ENCODE measurements around the gene PHEX.

PHEX gene

GRCh38 chrX:22032084-22032483 is at the start of gene PHEX:
PHEX (plus strand) TSS chrX:22032325; CDS start chrX:22033006, 681 bp downstream.
- Mint-ChIP-seq H3K9me3 (no peaks in the 10 kb centered on the region), H3K4me1 (no peaks in the 10 kb centered on the region), H3K27ac (no peak within 1 kb of the TSS), H3K36me3 (no peaks in the 10 kb centered on the region), H3K4me3 (no peak within 1 kb of the TSS)
- ATAC-seq, result no peak
- no peak for DNase-seq (ENCODE audit: low spot score in 2 of 2)

- ATAC-seq (peak; percentile 86), DNase-seq (ENCODE audit: low spot score in 2 of 2) (peak; percentile 27 to 74)
- H3K27ac Mint-ChIP-seq, result no peak overlapping the region
- H3K4me3 Mint-ChIP-seq, result no peak overlapping the region
- peaks cover 9% of the 10 kb centered on the region for H3K4me1 Mint-ChIP-seq
- H3K9me3 Mint-ChIP-seq, result no peaks in the 10 kb centered on the region
- peaks cover 67% of the 10 kb centered on the region for H3K36me3 Mint-ChIP-seq
Measured at GRCh38 chrX:21985332-21985777, 46.8 kb upstream of the PHEX start.

- Mint-ChIP-seq H3K4me3 (no peak overlapping the region), H3K27ac (no peak overlapping the region), H3K9me3 (no peaks in the 10 kb centered on the region), H3K36me3 (peaks cover 77% of the 10 kb centered on the region), H3K4me1 (peaks cover 13% of the 10 kb centered on the region)
- ATAC-seq, result no peak
- no peak for DNase-seq (ENCODE audit: low spot score in 2 of 2)
Measured at GRCh38 chrX:21986596-21986995, 45.5 kb upstream of the PHEX start.

- peak; percentile 78 for ATAC-seq
- Mint-ChIP-seq H3K36me3 (peaks cover 86% of the 10 kb centered on the region), H3K27ac (peak overlapping the region; percentile 54), H3K9me3 (no peaks in the 10 kb centered on the region), H3K4me1 (peaks cover 13% of the 10 kb centered on the region), H3K4me3 (no peak overlapping the region)
- DNase-seq (ENCODE audit: low spot score in 2 of 2), result no peak
Measured at GRCh38 chrX:21989384-21989783, 42.7 kb upstream of the PHEX start.

- Mint-ChIP-seq H3K36me3 (peaks cover 88% of the 10 kb centered on the region), H3K27ac (no peak overlapping the region), H3K9me3 (no peaks in the 10 kb centered on the region), H3K4me3 (no peak overlapping the region), H3K4me1 (peaks cover 13% of the 10 kb centered on the region)
- ATAC-seq (peak; percentile 55), DNase-seq (ENCODE audit: low spot score in 2 of 2) (no peak)
Measured at GRCh38 chrX:21990832-21991231, 41.3 kb upstream of the PHEX start.

GRCh38 chrX:21991504-21991903 is 40.6 kb upstream of the PHEX start:
- H3K36me3 Mint-ChIP-seq, result peaks cover 85% of the 10 kb centered on the region
- H3K9me3 Mint-ChIP-seq, result no peaks in the 10 kb centered on the region
- no peak overlapping the region for H3K27ac Mint-ChIP-seq
- no peak for DNase-seq (ENCODE audit: low spot score in 2 of 2)
- no peak overlapping the region for H3K4me3 Mint-ChIP-seq
- peaks cover 19% of the 10 kb centered on the region for H3K4me1 Mint-ChIP-seq
- no peak for ATAC-seq

- Mint-ChIP-seq H3K4me1 (peaks cover 23% of the 10 kb centered on the region), H3K4me3 (no peak overlapping the region)
- no peak for ATAC-seq
Measured at GRCh38 chrX:21993265-21993664, 38.9 kb upstream of the PHEX start.

GRCh38 chrX:21996872-21997455 is 35.2 kb upstream of the PHEX start:
- peak overlapping the region; percentile 32 for H3K27ac Mint-ChIP-seq
- H3K4me1 Mint-ChIP-seq, result peaks cover 10% of the 10 kb centered on the region
- H3K36me3 Mint-ChIP-seq, result peaks cover 40% of the 10 kb centered on the region
- peak; percentile 40 for ATAC-seq
- no peak overlapping the region for H3K4me3 Mint-ChIP-seq
- no peak for DNase-seq (ENCODE audit: low spot score in 2 of 2)
- H3K9me3 Mint-ChIP-seq, result no peaks in the 10 kb centered on the region

More at GRCh38 chrX:21993265-21993664, 38.9 kb upstream of the PHEX start:
- no peak for DNase-seq (ENCODE audit: low spot score in 2 of 2)
- no peaks in the 10 kb centered on the region for H3K9me3 Mint-ChIP-seq
- H3K27ac Mint-ChIP-seq, result no peak overlapping the region
- peaks cover 69% of the 10 kb centered on the region for H3K36me3 Mint-ChIP-seq

- ATAC-seq (no peak), DNase-seq (ENCODE audit: low spot score in 2 of 2) (no peak)
- Mint-ChIP-seq H3K4me3 (no peak overlapping the region), H3K36me3 (peaks cover 31% of the 10 kb centered on the region), H3K9me3 (no peaks in the 10 kb centered on the region), H3K27ac (no peak overlapping the region), H3K4me1 (peaks cover 17% of the 10 kb centered on the region)
Measured at GRCh38 chrX:21998037-21998436, 34.1 kb upstream of the PHEX start.

GRCh38 chrX:22004866-22005265 is 27.3 kb upstream of the PHEX start:
- H3K9me3 Mint-ChIP-seq, result no peaks in the 10 kb centered on the region
- DNase-seq (ENCODE audit: low spot score in 2 of 2) (no peak), ATAC-seq (no peak)
- peaks cover 13% of the 10 kb centered on the region for H3K4me1 Mint-ChIP-seq
- peaks cover 7% of the 10 kb centered on the region for H3K36me3 Mint-ChIP-seq
- H3K4me3 Mint-ChIP-seq, result no peak overlapping the region
- no peak overlapping the region for H3K27ac Mint-ChIP-seq

GRCh38 chrX:22012051-22012450 is 20.1 kb upstream of the PHEX start:
- no peaks in the 10 kb centered on the region for H3K36me3 Mint-ChIP-seq
- no peaks in the 10 kb centered on the region for H3K9me3 Mint-ChIP-seq
- H3K4me1 Mint-ChIP-seq, result no peaks in the 10 kb centered on the region
- no peak for ATAC-seq
- H3K27ac Mint-ChIP-seq, result no peak overlapping the region
- H3K4me3 Mint-ChIP-seq, result no peak overlapping the region
- DNase-seq (ENCODE audit: low spot score in 2 of 2), result no peak

GRCh38 chrX:22012931-22013330 is 19.2 kb upstream of the PHEX start:
- Mint-ChIP-seq H3K9me3 (no peaks in the 10 kb centered on the region), H3K36me3 (no peaks in the 10 kb centered on the region), H3K4me3 (no peak overlapping the region), H3K4me1 (no peaks in the 10 kb centered on the region), H3K27ac (no peak overlapping the region)
- ATAC-seq (no peak), DNase-seq (ENCODE audit: low spot score in 2 of 2) (no peak)

- no peaks in the 10 kb centered on the region for H3K4me1 Mint-ChIP-seq
- no peak overlapping the region for H3K4me3 Mint-ChIP-seq
- H3K36me3 Mint-ChIP-seq, result no peaks in the 10 kb centered on the region
- no peak overlapping the region for H3K27ac Mint-ChIP-seq
- no peak for DNase-seq (ENCODE audit: low spot score in 2 of 2)
- no peak for ATAC-seq
- H3K9me3 Mint-ChIP-seq, result no peaks in the 10 kb centered on the region
Measured at GRCh38 chrX:22015139-22015750, 16.9 kb upstream of the PHEX start.

- DNase-seq (ENCODE audit: low spot score in 2 of 2), result no peak
- Mint-ChIP-seq H3K27ac (no peak overlapping the region), H3K4me3 (no peak overlapping the region), H3K4me1 (no peaks in the 10 kb centered on the region), H3K36me3 (no peaks in the 10 kb centered on the region), H3K9me3 (no peaks in the 10 kb centered on the region)
- ATAC-seq, result no peak
Measured at GRCh38 chrX:22021751-22022324, 10.3 kb upstream of the PHEX start.

- Mint-ChIP-seq H3K4me1 (no peaks in the 10 kb centered on the region), H3K27ac (no peak overlapping the region), H3K4me3 (no peak overlapping the region), H3K9me3 (no peaks in the 10 kb centered on the region), H3K36me3 (no peaks in the 10 kb centered on the region)
- ATAC-seq, result no peak
- no peak for DNase-seq (ENCODE audit: low spot score in 2 of 2)
Measured at GRCh38 chrX:22024577-22024976, 7.5 kb upstream of the PHEX start.

- no peaks in the 10 kb centered on the region for H3K9me3 Mint-ChIP-seq
- no peaks in the 10 kb centered on the region for H3K36me3 Mint-ChIP-seq
- DNase-seq (ENCODE audit: low spot score in 2 of 2), result no peak
- H3K4me1 Mint-ChIP-seq, result no peaks in the 10 kb centered on the region
- H3K4me3 Mint-ChIP-seq, result no peak overlapping the region
- no peak for ATAC-seq
- H3K27ac Mint-ChIP-seq, result no peak overlapping the region
Measured at GRCh38 chrX:22025751-22026150, 6.4 kb upstream of the PHEX start.
